Cardiac septum (tissue), 1 donor: ENCODE results near the gene ARID5A. TPM values are rescaled to one million over a fixed set of nuclear protein-coding genes. Genes with fewer than 3 reads are reported as not detected.

ENCODE experiments used
- DNase-seq: peaks from one replicate; pipeline ENCODE4 v3.0.0-alpha.2; 2020; ENCODE audit warnings: low spot score
- intact Hi-C: fragments of 100-400 bp; cut with DNase I; formaldehyde crosslinking; loops from one replicate; pipeline ENCODE4 v1.14.0; 2022
- total RNA-seq: library from RNA; stranded (reverse); fragmentation: NEBNext Ultra II Directional; extraction: Animal tissue kit (Norgen Biotek cat#: 25700); gene quantifications from one replicate; pipeline ENCODE4 v1.2.1, GENCODE V29; 2021
- donor health status: DM: no; HTN: no; CAD: no.

ARID5A gene
- total RNA-seq, 1 donor from 2014 or later = 79.4 TPM

GRCh38 chr2:96523659-96524481, 12.7 kb upstream of the ARID5A start:
- DNase-seq = no peak
- intact Hi-C loops = no loop called here

GRCh38 chr2:96524482-96525210, 11.9 kb upstream of the ARID5A start:
- intact Hi-C loops = no loop called here
- no peak for DNase-seq

GRCh38 chr2:96525211-96525507, 11.4 kb upstream of the ARID5A start:
- DNase-seq = no peak
- intact Hi-C loops = no loop called here

DNA sequence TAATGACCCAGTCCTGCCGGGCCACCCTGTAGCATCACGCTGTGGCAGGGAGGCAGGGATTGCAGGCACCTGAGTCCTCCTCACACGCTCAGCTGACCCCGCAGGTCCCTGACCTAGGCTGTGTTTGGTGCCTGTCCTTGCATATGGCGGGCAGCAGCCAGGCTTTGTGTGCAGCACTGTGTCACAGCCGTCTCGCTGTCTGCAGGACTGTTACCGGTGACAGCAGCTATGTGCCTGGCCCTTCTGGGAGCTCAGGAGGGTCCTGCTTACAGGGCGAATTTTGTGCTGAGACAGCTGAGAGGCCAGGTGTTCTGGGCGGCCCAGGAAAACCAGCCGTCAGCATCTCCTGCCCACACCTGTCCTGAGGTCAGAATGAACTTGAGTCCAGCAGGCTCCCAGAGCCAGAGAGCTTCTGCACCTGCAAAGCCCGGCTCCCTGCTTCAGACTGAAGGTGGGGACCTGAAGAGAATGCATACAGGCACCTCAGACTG, 10.4 kb upstream of the ARID5A start:
- intact Hi-C loops = no loop called here

GRCh38 chr2:96526615-96527285, 9.8 kb upstream of the ARID5A start:
- DNase-seq = no peak
- intact Hi-C loops = no loop called here

More for the DNA sequence above, 10.4 kb upstream of the ARID5A start:
- DNase-seq = no peak

DNA sequence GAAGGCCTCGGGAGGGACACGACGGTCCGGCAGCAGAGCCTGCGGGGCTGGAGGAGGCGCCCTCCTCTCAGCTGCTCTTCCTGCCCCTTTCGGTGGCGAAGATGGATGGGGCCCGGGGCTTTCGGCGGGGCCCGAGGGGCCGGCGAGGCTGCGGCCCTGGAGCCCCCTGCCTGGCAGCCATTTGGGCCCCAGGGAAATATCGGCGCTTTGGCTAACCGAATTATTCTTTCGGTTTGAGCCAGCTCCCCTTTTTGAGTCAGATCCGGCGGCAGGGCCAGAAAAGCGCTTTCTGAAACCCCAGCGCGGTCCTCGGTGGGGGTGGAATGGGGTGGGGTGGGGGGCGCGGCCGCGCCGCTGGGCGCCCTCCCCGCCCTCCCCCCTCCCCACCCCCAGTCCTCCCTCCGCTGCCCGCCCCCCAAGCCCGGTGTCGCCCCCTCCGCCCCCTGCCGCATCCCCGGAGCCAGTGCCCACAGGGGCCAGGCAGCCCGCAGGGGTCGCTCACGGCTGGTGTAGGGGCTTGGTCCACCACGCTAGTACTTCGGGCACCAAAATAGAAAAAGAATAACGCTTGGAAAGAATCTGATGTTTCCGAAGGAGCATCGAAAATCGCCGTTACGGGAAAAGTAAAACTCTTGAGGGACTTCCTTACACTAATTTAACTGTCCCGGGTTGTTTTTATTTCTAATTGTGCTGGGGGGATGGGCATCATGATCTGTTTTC, 9.1 kb upstream of the ARID5A start:
- DNase-seq = no peak
- intact Hi-C loops = no loop called here

DNA sequence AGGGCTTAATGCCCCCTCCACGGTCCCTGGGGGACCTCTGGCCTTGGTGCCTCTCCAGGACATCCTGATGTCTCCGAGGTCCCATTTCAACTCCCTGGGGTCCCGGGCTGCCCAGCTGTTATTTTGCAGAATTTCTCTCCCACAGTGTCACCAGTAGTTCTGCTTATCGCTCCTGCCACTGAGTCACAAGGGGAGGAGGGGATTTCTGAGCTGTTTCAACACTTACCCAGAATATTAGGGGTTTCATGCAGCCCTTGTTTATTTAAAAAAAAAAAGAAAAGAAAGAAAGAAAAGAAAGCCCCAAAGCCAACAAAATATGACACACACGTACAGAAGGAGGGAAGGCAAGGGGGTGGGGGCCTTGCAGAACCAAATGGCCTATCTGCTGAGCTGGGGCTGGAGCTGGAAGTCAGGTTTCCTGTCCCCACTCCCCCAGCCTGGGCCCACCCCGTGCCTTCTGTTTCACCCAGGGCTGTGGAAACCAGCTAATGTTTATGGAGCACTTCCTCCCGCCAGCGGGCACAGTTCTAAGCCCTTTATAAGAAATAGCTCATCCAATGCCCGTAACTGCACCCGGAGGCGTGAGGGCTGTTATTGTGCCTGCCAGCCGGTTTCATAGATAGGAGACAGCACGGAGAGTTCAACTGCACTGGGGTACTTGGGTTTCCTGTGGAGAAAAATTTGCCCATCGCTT, 8.4 kb upstream of the ARID5A start:
- peak; percentile 84 for DNase-seq
- intact Hi-C loops = no loop called here

DNA sequence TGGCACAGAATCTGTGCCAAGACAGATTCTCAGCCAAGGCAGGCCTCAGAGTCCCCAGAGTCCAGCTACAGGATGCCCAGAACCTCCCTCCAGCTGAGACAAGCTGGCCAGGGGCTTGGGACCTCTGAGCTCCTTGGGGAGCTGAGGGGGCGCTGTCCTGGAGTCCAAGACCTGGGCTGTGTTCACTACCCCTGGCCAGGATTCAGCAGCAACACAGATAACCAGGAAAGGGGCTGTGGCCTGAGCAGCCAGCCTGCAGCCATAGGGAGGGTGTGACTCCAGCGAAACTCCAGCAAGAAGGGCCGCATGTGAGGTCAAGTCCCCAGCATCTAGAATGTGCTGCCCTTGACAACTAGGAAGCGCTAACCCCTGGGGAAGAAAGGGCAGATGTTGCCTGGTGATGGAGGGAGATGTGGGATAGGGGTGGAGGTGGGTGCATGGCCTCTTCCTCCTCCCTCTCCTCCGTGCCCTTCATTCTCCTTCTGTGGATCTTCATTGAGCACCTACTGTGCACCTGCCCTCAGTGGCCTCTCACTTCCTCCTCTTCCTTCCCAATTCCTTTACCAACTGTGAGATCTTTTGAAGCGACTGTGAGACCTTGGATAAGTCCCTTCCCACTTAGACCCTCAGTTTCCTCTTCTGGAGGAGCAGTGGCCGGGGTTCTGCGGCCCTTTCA, 7.7 kb upstream of the ARID5A start:
- intact Hi-C loops = no loop called here
- no peak for DNase-seq

GRCh38 chr2:96529376-96530143, 7.0 kb upstream of the ARID5A start:
- DNase-seq = no peak

GRCh38 chr2:96530144-96530430, 6.5 kb upstream of the ARID5A start:
- intact Hi-C loops = no loop called here
- DNase-seq = no peak

More at GRCh38 chr2:96529376-96530143, 7.0 kb upstream of the ARID5A start:
- intact Hi-C loops = no loop called here

DNA sequence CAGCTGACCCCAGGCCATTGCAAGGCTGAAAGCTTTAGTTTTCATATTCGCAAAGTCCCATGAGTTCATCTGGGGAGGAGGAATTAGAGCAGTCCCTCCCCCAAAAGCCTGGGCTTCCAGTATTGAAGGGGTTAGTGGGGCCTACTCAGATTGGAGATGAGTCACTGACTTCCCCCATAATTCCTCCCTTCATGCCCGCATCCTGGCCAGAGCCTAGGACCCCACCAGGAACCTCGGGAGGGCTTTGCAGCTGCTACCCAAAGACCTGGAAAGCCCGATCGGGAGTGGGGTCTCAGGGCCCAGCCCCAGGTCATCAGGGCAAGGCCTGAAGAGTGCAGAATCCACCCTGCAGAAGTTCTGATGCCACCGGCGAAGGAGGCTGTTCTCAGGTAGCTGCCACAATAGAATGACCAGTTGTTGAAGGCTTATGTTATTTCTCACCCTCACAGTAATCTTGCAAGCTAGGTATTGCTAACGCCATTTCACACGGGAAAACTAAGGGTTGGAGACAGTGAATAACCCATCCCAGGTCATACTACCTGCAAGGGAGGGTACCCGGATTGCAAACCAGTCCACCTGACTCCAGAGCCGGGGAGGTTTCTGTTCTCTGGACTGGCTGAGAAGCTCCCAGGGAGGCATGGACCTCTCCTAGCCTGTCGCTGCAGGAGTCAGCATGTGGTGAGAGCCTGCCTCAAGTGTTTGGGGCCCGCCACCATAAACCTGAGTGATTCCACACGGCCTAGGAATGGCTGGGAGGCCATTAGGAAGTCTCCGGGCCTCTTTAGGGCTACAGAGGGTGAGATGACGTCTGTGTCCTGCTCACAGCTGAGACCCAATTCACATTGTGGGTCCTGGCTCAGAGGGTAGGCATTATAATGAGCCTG, 5.8 kb upstream of the ARID5A start:
- intact Hi-C loops = no loop called here
- no peak for DNase-seq

DNA sequence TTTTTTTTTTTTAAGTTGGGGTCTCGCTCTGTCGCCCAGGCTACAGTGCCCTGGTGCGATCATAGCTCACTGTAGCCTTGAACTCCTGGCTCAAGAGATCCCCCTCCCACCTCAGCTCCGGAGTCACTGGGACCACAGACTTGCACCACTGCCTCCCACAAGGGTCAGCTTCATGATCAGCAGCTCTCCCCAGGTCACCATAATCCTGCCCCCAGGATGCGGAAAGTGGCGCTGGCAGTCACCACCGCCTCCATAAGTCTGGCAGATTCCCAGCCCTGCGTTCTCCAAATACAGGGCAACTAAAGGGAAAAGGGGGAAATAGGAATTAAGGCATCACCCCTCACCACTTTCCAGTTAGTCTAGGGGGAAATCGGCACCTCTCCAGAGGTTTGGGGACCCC, 5.2 kb upstream of the ARID5A start:
- intact Hi-C loops = no loop called here
- DNase-seq = no peak

- intact Hi-C loops = no loop called here
These were observed 4.6 kb upstream of the ARID5A start for GRCh38 chr2:96531872-96532505.

DNA sequence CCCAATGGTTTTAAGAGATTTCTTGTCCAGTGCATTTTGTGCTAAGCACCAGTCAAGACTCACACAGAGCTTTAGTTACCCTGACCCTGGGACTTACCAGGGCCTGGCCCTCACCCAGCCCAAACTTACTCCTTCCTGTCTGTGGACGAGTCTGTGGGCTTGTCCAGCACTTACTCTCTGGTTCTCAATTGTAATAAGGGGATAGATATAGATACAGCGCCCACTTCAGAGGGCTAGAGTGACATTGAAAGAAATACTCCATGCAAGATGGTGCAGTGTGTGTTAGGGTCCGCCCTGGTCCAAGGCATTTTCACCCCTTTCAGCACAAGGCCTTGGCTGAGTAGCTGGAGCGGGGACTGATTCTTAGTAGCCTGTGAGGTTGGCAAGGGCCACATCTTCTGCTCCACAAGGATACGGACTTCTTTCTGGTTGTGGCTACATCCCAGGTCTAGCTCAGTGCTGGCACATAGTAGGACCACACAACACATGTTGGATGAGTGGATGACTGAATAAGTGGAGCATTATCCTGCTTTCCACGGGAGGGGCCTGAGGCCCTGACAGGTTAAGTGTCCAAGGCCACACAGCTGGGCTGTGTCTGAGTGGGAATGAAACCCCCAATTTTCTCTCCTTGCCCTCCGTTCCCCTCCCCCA, 3.8 kb upstream of the ARID5A start:
- DNase-seq = no peak

More at GRCh38 chr2:96531872-96532505, 4.6 kb upstream of the ARID5A start:
- peak; percentile 92 for DNase-seq

GRCh38 chr2:96533292-96534073, 3.1 kb upstream of the ARID5A start:
- intact Hi-C loops = no loop called here
- DNase-seq = peak; percentile 93

More for the DNA sequence above, 3.8 kb upstream of the ARID5A start:
- intact Hi-C loops = no loop called here
